ENCODE data around the gene GPX2. TPM values are rescaled to one million over a fixed set of nuclear protein-coding genes. Genes with fewer than 3 reads are reported as not detected.
A peak's percentile ranks its signal among the peaks of the same experiment; 100 is the strongest.

Gene GPX2
- total and polyA plus RNA-seq, 12 donors, result 0.31 to 1.4 (median 0.55) TPM; not detected in 8

DNA sequence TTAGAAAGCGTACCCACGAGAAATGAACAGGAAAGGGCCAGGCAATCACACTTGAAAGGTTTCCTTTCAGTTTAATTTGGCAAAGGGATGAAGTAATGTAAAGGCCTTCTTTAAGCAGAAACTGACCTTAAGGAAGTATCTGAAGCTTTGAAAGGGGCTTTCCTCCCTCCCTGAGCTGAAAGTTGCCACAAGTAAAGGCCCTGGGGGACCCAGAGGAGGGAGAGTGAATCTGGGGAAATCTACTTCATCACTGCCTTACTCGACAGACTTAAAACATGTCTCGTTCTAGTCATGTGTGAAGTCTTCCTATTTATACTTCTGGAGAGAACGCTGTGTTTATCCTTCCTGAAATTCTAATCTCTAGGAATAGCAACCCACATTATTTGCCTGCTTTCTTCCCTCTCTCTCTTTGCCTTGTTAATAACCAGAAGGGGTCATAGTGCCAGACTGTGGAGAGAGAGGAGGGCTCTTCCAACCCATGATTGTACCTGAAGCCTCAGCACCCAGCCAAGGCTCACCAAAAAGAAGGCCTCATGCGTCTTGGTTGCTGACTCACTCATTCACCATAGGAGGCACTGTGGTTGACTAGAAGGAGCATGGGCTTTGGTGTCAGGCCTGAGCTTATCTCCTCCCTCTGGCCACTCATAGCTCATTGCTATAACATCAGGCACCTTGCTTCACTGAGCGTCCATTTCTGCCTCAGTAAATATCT lies 10.2 kb upstream of the GPX2 start:
- H3K4me1 ChIP-seq (replicated peaks in 1 of 2), result no peaks in the 10 kb centered on the region
- no peak for TF ChIP-seq POLR2A (IDR thresholded peaks at IDR 0.05)
- TF ChIP-seq, protein P1, sequence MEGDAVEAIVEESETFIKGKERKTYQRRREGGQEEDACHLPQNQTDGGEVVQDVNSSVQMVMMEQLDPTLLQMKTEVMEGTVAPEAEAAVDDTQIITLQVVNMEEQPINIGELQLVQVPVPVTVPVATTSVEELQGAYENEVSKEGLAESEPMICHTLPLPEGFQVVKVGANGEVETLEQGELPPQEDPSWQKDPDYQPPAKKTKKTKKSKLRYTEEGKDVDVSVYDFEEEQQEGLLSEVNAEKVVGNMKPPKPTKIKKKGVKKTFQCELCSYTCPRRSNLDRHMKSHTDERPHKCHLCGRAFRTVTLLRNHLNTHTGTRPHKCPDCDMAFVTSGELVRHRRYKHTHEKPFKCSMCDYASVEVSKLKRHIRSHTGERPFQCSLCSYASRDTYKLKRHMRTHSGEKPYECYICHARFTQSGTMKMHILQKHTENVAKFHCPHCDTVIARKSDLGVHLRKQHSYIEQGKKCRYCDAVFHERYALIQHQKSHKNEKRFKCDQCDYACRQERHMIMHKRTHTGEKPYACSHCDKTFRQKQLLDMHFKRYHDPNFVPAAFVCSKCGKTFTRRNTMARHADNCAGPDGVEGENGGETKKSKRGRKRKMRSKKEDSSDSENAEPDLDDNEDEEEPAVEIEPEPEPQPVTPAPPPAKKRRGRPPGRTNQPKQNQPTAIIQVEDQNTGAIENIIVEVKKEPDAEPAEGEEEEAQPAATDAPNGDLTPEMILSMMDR (IDR thresholded peaks at IDR 0.05), result no peak
- H3K36me3 ChIP-seq (replicated peaks in 1 of 2), result peaks cover 0 to 6% of the 10 kb centered on the region in 2 donors
- H3K4me3 ChIP-seq, result no peak overlapping the region
- peak overlapping the region in 1 of 5 donors; percentile 46 for H3K27ac ChIP-seq
- intact Hi-C loops (cut with DNase I), result no loop called here
- WGBS, 4 donors, result 85 to 90% (median 86%) methylated on average over 7 of the region's 7 CpGs
- no peaks in the 10 kb centered on the region for H3K9me3 ChIP-seq (replicated peaks in 1 of 3)
- no peak for DNase-seq
- H3K27me3 ChIP-seq, result no peaks in the 10 kb centered on the region

DNA sequence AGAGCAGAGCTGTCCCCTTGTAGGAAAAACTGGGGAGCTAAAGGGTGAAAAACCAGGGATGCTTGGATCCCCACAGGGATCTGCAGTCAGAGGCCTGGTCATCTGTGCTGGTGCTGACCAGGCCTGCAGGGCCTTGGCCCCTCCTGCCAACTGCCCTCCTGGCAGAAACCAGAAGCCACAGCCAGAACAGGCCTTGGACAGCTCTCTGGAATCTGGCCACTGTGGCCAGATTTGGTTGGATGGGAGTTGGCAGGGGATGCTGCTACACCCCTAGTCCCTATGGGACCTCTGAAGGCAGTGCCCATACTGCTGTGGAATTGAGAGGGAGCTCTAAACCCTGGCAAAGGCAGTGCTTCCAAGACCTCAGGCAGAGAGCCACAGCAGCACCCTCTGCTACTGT lies 9.2 kb upstream of the GPX2 start:
- intact Hi-C loops (cut with DNase I), result no loop called here
- TF ChIP-seq POLR2A (IDR thresholded peaks at IDR 0.05), result no peak
- TF ChIP-seq, protein P1 (IDR thresholded peaks at IDR 0.05), result no peak
- peak overlapping the region in 1 of 5 donors; percentile 47 for H3K27ac ChIP-seq
- H3K9me3 ChIP-seq (replicated peaks in 1 of 3), result no peaks in the 10 kb centered on the region
- peaks cover 0 to 6% of the 10 kb centered on the region in 2 donors for H3K36me3 ChIP-seq (replicated peaks in 1 of 2)
- H3K27me3 ChIP-seq, result no peaks in the 10 kb centered on the region
- no peak overlapping the region for H3K4me3 ChIP-seq
- no peak for DNase-seq
- H3K4me1 ChIP-seq (replicated peaks in 1 of 2), result no peaks in the 10 kb centered on the region

DNA sequence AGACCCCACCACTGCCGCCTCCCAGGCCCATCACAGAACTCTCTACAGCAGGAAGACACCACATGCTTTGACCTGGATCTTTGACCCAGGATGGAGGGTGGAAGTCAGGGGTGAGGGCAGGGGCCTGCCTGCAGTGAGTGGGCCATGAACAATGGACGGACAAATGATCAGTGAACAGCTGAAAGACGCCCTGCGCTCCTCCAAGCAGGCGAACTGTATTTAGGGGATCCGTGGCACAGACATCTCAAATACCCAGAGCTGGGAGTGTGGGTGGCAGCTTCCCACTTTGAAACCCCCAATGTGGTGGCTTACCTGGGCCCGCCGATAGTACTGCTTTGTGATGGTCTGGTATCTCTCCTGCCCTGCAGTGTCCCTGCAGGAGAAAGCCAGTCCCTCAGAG lies 8.7 kb upstream of the GPX2 start:
- Histone ChIP-seq H3K4me3 (no peak overlapping the region), H3K27ac (peak overlapping the region in 1 of 5 donors; percentile 47), H3K36me3 (replicated peaks in 1 of 2) (peaks cover 0 to 6% of the 10 kb centered on the region in 2 donors), H3K4me1 (replicated peaks in 1 of 2) (no peaks in the 10 kb centered on the region), H3K27me3 (no peaks in the 10 kb centered on the region), H3K9me3 (replicated peaks in 1 of 3) (no peaks in the 10 kb centered on the region)
- TF ChIP-seq, protein P1 (IDR thresholded peaks at IDR 0.05), result no peak
- TF ChIP-seq POLR2A (IDR thresholded peaks at IDR 0.05), result no peak
- 97 to 98% (median 98%) methylated on average over 8 of the region's 8 CpGs for WGBS, 4 donors
- intact Hi-C loops (cut with DNase I), result no loop called here
- no peak for DNase-seq

DNA sequence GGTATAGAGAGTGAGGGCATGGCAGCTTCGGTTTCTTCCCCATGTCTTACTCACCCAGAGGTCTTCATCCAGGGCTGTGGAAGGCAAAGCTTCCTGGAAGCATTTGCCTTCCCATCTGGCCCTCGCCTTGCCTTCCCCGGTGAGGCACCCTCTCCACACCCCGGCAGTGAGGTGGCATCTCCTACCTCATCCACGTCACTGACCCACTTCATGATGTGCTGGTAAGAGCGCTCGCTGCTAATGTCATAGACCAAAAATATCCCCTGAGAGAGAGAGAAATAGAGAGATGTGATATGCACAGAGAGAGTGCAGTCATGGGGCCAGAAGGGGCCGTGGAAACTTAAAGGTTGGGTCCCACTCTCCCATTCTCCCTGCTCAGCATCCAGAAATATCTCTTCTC lies 8.3 kb upstream of the GPX2 start:
- Histone ChIP-seq H3K27ac (peak overlapping the region in 1 of 5 donors; percentile 47), H3K9me3 (replicated peaks in 1 of 3) (no peaks in the 10 kb centered on the region), H3K36me3 (replicated peaks in 1 of 2) (peaks cover 0 to 6% of the 10 kb centered on the region in 2 donors), H3K4me3 (no peak overlapping the region), H3K4me1 (replicated peaks in 1 of 2) (no peaks in the 10 kb centered on the region), H3K27me3 (no peaks in the 10 kb centered on the region)
- WGBS, 4 donors, result 94 to 100% (median 97%) methylated on average over 8 of the region's 8 CpGs
- intact Hi-C loops (cut with DNase I), result no loop called here
- TF ChIP-seq POLR2A (IDR thresholded peaks at IDR 0.05), result no peak
- no peak for DNase-seq
